Endothelial cell of umbilical vein (primary cell): Measurements from ENCODE around the gene PML.

ENCODE experiments used
- CTCF ChIP-seq, 2 donors: IDR thresholded peaks; 1 replicate in 1 of 2; 2 replicates in 1 of 2; pipeline ENCODE4 v1.5.1; 2011; ENCODE audit warnings: low read length in 2 of 2, mild to moderate bottlenecking in 2 of 2, moderate library complexity in 2 of 2, control low read depth in 1 of 2, inconsistent platforms in 1 of 2, low read depth in 1 of 2; ENCODE audit not compliant: insufficient read depth in 1 of 2; ENCODE audit errors: extremely low read depth in 1 of 2
- EZH2 ChIP-seq: IDR thresholded peaks from 2 replicates; pipeline ENCODE4 v1.6.1; 2012; ENCODE audit warnings: borderline replicate concordance, low read depth, mild to moderate bottlenecking, moderate library complexity, low read length, inconsistent platforms; ENCODE audit not compliant: severe bottlenecking
- FOS ChIP-seq: IDR thresholded peaks from 2 replicates; pipeline ENCODE4 v1.6.1; 2011; ENCODE audit warnings: mild to moderate bottlenecking, low read length, moderate library complexity, borderline replicate concordance; ENCODE audit not compliant: insufficient read depth
- GATA2 ChIP-seq: IDR thresholded peaks from 2 replicates; pipeline ENCODE4 v1.7.0; 2011; ENCODE audit warnings: low read depth, mild to moderate bottlenecking, moderate library complexity, mixed read lengths, low read length; ENCODE audit not compliant: insufficient read length, insufficient read depth
- POLR2A ChIP-seq: IDR thresholded peaks from 2 replicates; pipeline ENCODE4 v1.6.1; 2012; ENCODE audit warnings: low read depth, mild to moderate bottlenecking, control low read depth, low read length
- POLR2AphosphoS5 ChIP-seq: IDR thresholded peaks from 2 replicates; pipeline ENCODE4 v1.6.1; 2012; ENCODE audit warnings: low read depth, mild to moderate bottlenecking, control low read depth, low read length, moderate library complexity; ENCODE audit not compliant: insufficient read depth

GRCh38 chr15:74050556-74051234 is 56.2 kb downstream of the PML start:
- TF ChIP-seq POLR2AphosphoS5 (no peak), POLR2A (no peak), CTCF (IDR thresholded peaks at IDR 0.05; ENCODE audit: extremely low read depth in 1 of 2, insufficient read depth in 1 of 2, low read depth in 1 of 2, low read length in 2 of 2) (no peak), EZH2 (no peak), FOS (no peak), GATA2 (no peak)
